HEK293 (cell line): ENCODE results near the gene SP4.

Experiments
- CTCF ChIA-PET: fragments of 350-600 bp; formaldehyde crosslinking; extraction: SDS; loops from one replicate; lab custom pipeline; 2021; ENCODE audit warnings: antibody characterized with exemption; lab: Yijun Ruan, JAX
- POLR2A ChIA-PET: fragments of 300-600 bp; formaldehyde crosslinking; extraction: SDS; loops from one replicate; lab custom pipeline; 2020; ENCODE audit warnings: antibody characterized with exemption, inconsistent platforms; lab: Yijun Ruan, JAX
- H3K27ac ChIP-seq: fragments of 200-500 bp; sonication (Bioruptor generic); 2 replicates; pipeline ENCODE4 v1.5.1; 2014; ENCODE audit warnings: low read depth, low read length, control low read depth, inconsistent platforms; ENCODE audit errors: extremely low read depth
- H3K36me3 ChIP-seq, 2 experiments: fragments of 200-500 bp in 1 of 2; sonication (Bioruptor generic) in 1 of 2; 1 replicate in 1 of 2; 2 replicates in 1 of 2; pipeline ENCODE4 v1.5.1; 2014 to 2017; ENCODE audit warnings: inconsistent platforms in 2 of 2, low read length in 2 of 2; ENCODE audit not compliant: control insufficient read depth in 2 of 2, insufficient read depth in 1 of 2
- H3K4me1 ChIP-seq: fragments of 200-500 bp; sonication (Bioruptor generic); 2 replicates; pipeline ENCODE4 v1.5.1; 2014; ENCODE audit warnings: mild to moderate bottlenecking, low read length, inconsistent platforms; ENCODE audit not compliant: control insufficient read depth, insufficient read depth
- H3K4me3 ChIP-seq: 2 replicates; pipeline ENCODE4 v1.5.1; 2011; ENCODE audit warnings: low read depth, mild to moderate bottlenecking, control low read depth, low read length, moderate library complexity
- H3K9me3 ChIP-seq: fragments of 200-500 bp; sonication (Bioruptor generic); 2 replicates; pipeline ENCODE4 v1.5.1; 2014; ENCODE audit warnings: low read depth, low read length, inconsistent platforms; ENCODE audit not compliant: control insufficient read depth, insufficient read depth
- FEZF1 ChIP-seq: fragments of 450-650 bp; formaldehyde crosslinking; IDR thresholded peaks from 2 replicates; pipeline ENCODE4 v1.5.1; 2016; ENCODE audit warnings: missing biosample characterization, missing genetic modification characterization
- GLI2 ChIP-seq: fragments of 450-650 bp; formaldehyde crosslinking; IDR thresholded peaks from 2 replicates; pipeline ENCODE4; 2017; ENCODE audit warnings: missing biosample characterization, missing genetic modification characterization, low read depth, borderline replicate concordance
- KLF7 ChIP-seq: fragments of 450-650 bp; formaldehyde crosslinking; IDR thresholded peaks from 2 replicates; pipeline ENCODE4 v1.5.1; 2016; ENCODE audit warnings: missing biosample characterization, missing genetic modification characterization, borderline replicate concordance
- REST ChIP-seq: fragments of 450-650 bp; formaldehyde crosslinking; IDR thresholded peaks from 2 replicates; pipeline ENCODE4 v1.5.1; 2016; ENCODE audit warnings: missing biosample characterization, missing genetic modification characterization
- ZBTB17 ChIP-seq: fragments of 450-650 bp; formaldehyde crosslinking; IDR thresholded peaks from 2 replicates; pipeline ENCODE4 v1.5.1; 2016; ENCODE audit warnings: missing biosample characterization, missing genetic modification characterization
- ZBTB8A ChIP-seq: fragments of 450-650 bp; formaldehyde crosslinking; IDR thresholded peaks from 2 replicates; pipeline ENCODE4 v1.5.1; 2016; ENCODE audit warnings: missing biosample characterization, missing genetic modification characterization
- ZNF10 ChIP-seq: fragments of 450-650 bp; formaldehyde crosslinking; IDR thresholded peaks from 2 replicates; pipeline ENCODE4 v1.5.1; 2017; ENCODE audit warnings: missing biosample characterization, missing genetic modification characterization
- ZNF311 ChIP-seq: fragments of 450-650 bp; formaldehyde crosslinking; IDR thresholded peaks from 2 replicates; pipeline ENCODE4 v1.5.1; 2017; ENCODE audit warnings: missing biosample characterization, missing genetic modification characterization, borderline replicate concordance
- ZNF398 ChIP-seq: fragments of 450-650 bp; formaldehyde crosslinking; IDR thresholded peaks from 2 replicates; pipeline ENCODE4 v1.5.1; 2017; ENCODE audit warnings: missing biosample characterization, missing genetic modification characterization
- ZNF449 ChIP-seq: fragments of 450-650 bp; formaldehyde crosslinking; IDR thresholded peaks from 2 replicates; pipeline ENCODE4 v1.5.1; 2017; ENCODE audit warnings: missing biosample characterization, mild to moderate bottlenecking, missing genetic modification characterization, moderate library complexity
- ZNF514 ChIP-seq: fragments of 450-650 bp; formaldehyde crosslinking; IDR thresholded peaks from 2 replicates; pipeline ENCODE4 v1.5.1; 2016; ENCODE audit warnings: missing biosample characterization, missing genetic modification characterization
- ZNF621 ChIP-seq: fragments of 450-650 bp; formaldehyde crosslinking; IDR thresholded peaks from 2 replicates; pipeline ENCODE4 v1.5.1; 2017; ENCODE audit warnings: missing biosample characterization, missing genetic modification characterization
- ZNF664 ChIP-seq: fragments of 450-650 bp; formaldehyde crosslinking; IDR thresholded peaks from 2 replicates; pipeline ENCODE4 v1.5.1; 2016; ENCODE audit warnings: missing biosample characterization, missing genetic modification characterization
- ZNF677 ChIP-seq: fragments of 450-650 bp; IDR thresholded peaks from 2 replicates; pipeline ENCODE4 v1.5.0; 2018; ENCODE audit warnings: missing biosample characterization, mild to moderate bottlenecking, missing genetic modification characterization, moderate library complexity
- ZNF785 ChIP-seq: fragments of 450-650 bp; formaldehyde crosslinking; IDR thresholded peaks from 2 replicates; pipeline ENCODE4 v1.5.1; 2016; ENCODE audit warnings: missing biosample characterization, missing genetic modification characterization
- ZNF837 ChIP-seq: fragments of 450-650 bp; formaldehyde crosslinking; IDR thresholded peaks from 2 replicates; pipeline ENCODE4 v1.5.1; 2016; ENCODE audit warnings: missing biosample characterization, missing genetic modification characterization
- ZSCAN18 ChIP-seq: fragments of 450-650 bp; formaldehyde crosslinking; IDR thresholded peaks from 2 replicates; pipeline ENCODE4 v1.5.1; 2016; ENCODE audit warnings: missing biosample characterization, missing genetic modification characterization

Gene SP4

GRCh38 chr7:21383227-21384220 lies 44.4 kb upstream of the SP4 start (continued):
- no peak for TF ChIP-seq ZNF449 (tag by site-specific recombination)
- no peak for TF ChIP-seq ZSCAN18 (tag by site-specific recombination)
- TF ChIP-seq ZNF398 (tag by site-specific recombination): no peak
- no peak for TF ChIP-seq ZBTB8A (tag by site-specific recombination)
- TF ChIP-seq ZNF677 (tag by site-specific recombination): no peak

GRCh38 chr7:21393937-21394336 lies 33.9 kb upstream of the SP4 start:
- CTCF ChIA-PET: interaction anchor here (1.2 kb wide), 1 partner anchor 373 kb away, joined by 3 read pairs; no protein-coding TSS in a partner anchor
- TF ChIP-seq ZNF311 (tag by site-specific recombination) (no peak), KLF7 (tag by site-specific recombination) (no peak), ZNF621 (tag by site-specific recombination) (no peak), ZNF664 (tag by site-specific recombination) (no peak), FEZF1 (tag by site-specific recombination) (no peak), ZSCAN18 (tag by site-specific recombination) (no peak), ZNF514 (no peak), ZNF10 (tag by site-specific recombination) (no peak), REST (tag by site-specific recombination) (no peak), ZNF785 (tag by site-specific recombination) (no peak), ZBTB17 (no peak), ZNF837 (tag by site-specific recombination) (no peak), GLI2 (tag by site-specific recombination) (no peak)
- Histone ChIP-seq H3K36me3 (no peaks in the 10 kb centered on the region), H3K9me3 (no peaks in the 10 kb centered on the region), H3K27ac (no peak overlapping the region), H3K4me1 (0 out of 2 replicates have a peak, but pooled peaks cover 2% of the 10 kb centered on the region), H3K4me3 (no peak overlapping the region)
- POLR2A ChIA-PET: no interaction called here
